CD4-positive, alpha-beta memory T cell (primary cell): ENCODE measurements around the gene CD47. TPM values are rescaled to one million over a fixed set of nuclear protein-coding genes. Genes with fewer than 3 reads are reported as not detected.
A peak's percentile ranks its signal among the peaks of the same experiment; 100 is the strongest.

Source experiments
- CTCF ChIA-PET: fragments of 350-600 bp; sonication (Branson Sonifier 250); formaldehyde crosslinking; loops from one replicate; lab custom pipeline; 2021; ENCODE audit warnings: inconsistent platforms; ENCODE audit not compliant: partially characterized antibody; lab: Charles Lee
- POLR2A ChIA-PET: fragments of 350-600 bp; sonication (Branson Sonifier 250); formaldehyde crosslinking; loops from one replicate; lab custom pipeline; 2021; ENCODE audit not compliant: partially characterized antibody; lab: Charles Lee
- DNase-seq, 5 donors: peaks; one replicate each; pipeline versions ENCODE4 v3.0.0 to v3.0.0-alpha.2; 2020 to 2022; ENCODE audit warnings: mixed read lengths in 1 of 5
- H3K27ac ChIP-seq: one replicate; pipeline ENCODE4 v1.7.0; 2013; ENCODE audit warnings: low read depth, low read length
- H3K27me3 ChIP-seq: 2 replicates; pipeline ENCODE4 v1.7.0; 2013; ENCODE audit warnings: mild to moderate bottlenecking, low read length, moderate library complexity; ENCODE audit not compliant: insufficient read depth
- H3K36me3 ChIP-seq: 2 replicates; pipeline ENCODE4 v1.7.0; 2013; ENCODE audit warnings: mild to moderate bottlenecking, low read length, moderate library complexity; ENCODE audit not compliant: insufficient read depth
- H3K4me1 ChIP-seq: 2 replicates; pipeline ENCODE4 v1.7.0; 2013; ENCODE audit warnings: mild to moderate bottlenecking, low read length, moderate library complexity; ENCODE audit not compliant: insufficient read depth
- H3K4me3 ChIP-seq, 2 donors: one replicate each; pipeline ENCODE4 v1.7.0; 2013; ENCODE audit warnings: low read length in 2 of 2, mild to moderate bottlenecking in 1 of 2
- H3K9me3 ChIP-seq, 2 donors: one replicate each; pipeline ENCODE4 v1.7.0; 2013; ENCODE audit warnings: low read length in 2 of 2, control low read depth in 1 of 2; ENCODE audit not compliant: control insufficient read depth in 1 of 2
- H3K27ac Mint-ChIP-seq, 7 donors: one replicate each; pipeline ENCODE4 v1.8.0; 2020 to 2021; ENCODE audit warnings: mixed read lengths in 7 of 7, mild to moderate bottlenecking in 6 of 7, inconsistent platforms in 3 of 7, moderate library complexity in 3 of 7
- H3K27me3 Mint-ChIP-seq, 2 donors: one replicate each; pipeline ENCODE4 v1.8.0; 2020 to 2021; ENCODE audit warnings: mixed read lengths in 2 of 2
- H3K36me3 Mint-ChIP-seq, 2 donors: one replicate each; pipeline ENCODE4 v1.8.0; 2020 to 2021; ENCODE audit warnings: mixed read lengths in 2 of 2, inconsistent platforms in 1 of 2, mild to moderate bottlenecking in 1 of 2
- H3K4me1 Mint-ChIP-seq, 4 donors: one replicate each; pipeline ENCODE4 v1.8.0; 2020 to 2021; ENCODE audit warnings: mixed read lengths in 4 of 4, mild to moderate bottlenecking in 1 of 4
- H3K4me3 Mint-ChIP-seq, 8 donors: one replicate each; pipeline ENCODE4 v1.8.0; 2020 to 2021; ENCODE audit warnings: mixed read lengths in 8 of 8, mild to moderate bottlenecking in 7 of 8, moderate library complexity in 6 of 8, inconsistent platforms in 3 of 8
- H3K9me3 Mint-ChIP-seq, 8 donors: one replicate each; pipeline ENCODE4 v1.8.0; 2020 to 2021; ENCODE audit warnings: mixed read lengths in 8 of 8, mild to moderate bottlenecking in 5 of 8, inconsistent platforms in 3 of 8, moderate library complexity in 1 of 8
- intact Hi-C: fragments of 100-400 bp; cut with micrococcal nuclease; formaldehyde crosslinking; loops from one replicate; pipeline ENCODE4 v1.15.1; 2023
- polyA plus RNA-seq, 2 donors: library from polyadenylated mRNA; unstranded; fragments of 300-500 nt; fragmentation: Illumina TruSeq; gene quantifications; one replicate each; pipeline ENCODE4 v1.2.3, GENCODE V29; 2021
- total RNA-seq, 2 experiments: library from RNA; stranded (reverse); gene quantifications; one replicate each; pipeline ENCODE4 v1.2.3, GENCODE V29; 2021

The CD47 gene
- total RNA-seq (100 to 1,000 TPM; 224 to 226 TPM), polyA plus RNA-seq (100 to 1,000 TPM; 281 to 288 TPM)

- no peaks in the 10 kb centered on the region for H3K36me3 ChIP-seq
- intact Hi-C loops: loop anchor here (1.0 to 10.0 kb wide), 7 partner anchors 9 to 566 kb away; partner anchors contain the start of genes BBX and IFT57
- DNase-seq: peak; percentile 96 to 98 (median 98)
- H3K27ac ChIP-seq: peak within 1 kb of the TSS; percentile 96
- Mint-ChIP-seq H3K4me1 (peaks cover 33 to 51% (median 38%) of the 10 kb centered on the region in 4 donors), H3K36me3 (peaks cover 0 to 13% of the 10 kb centered on the region in 2 donors), H3K27ac (peak within 1 kb of the TSS; percentile 98 to 100 (median 99)), H3K9me3 (peaks cover 0 to 3% (median 0%) of the 10 kb centered on the region in 8 donors), H3K27me3 (peaks cover 0 to 1% of the 10 kb centered on the region in 2 donors), H3K4me3 (peak within 1 kb of the TSS; percentile 94 to 100 (median 98))
- ChIA-PET CTCF (interaction anchor here (1.0 to 4.4 kb wide), 4 partner anchors 15 to 133 kb away, joined by 4 to 32 read pairs (median 6); no protein-coding TSS in a partner anchor), POLR2A (interaction anchor here (0.7 to 21.0 kb wide), 13 partner anchors 8 to 163 kb away, joined by 3 to 531 read pairs (median 10); partner anchors contain the start of gene IFT57)
- H3K27me3 ChIP-seq: no peaks in the 10 kb centered on the region
- H3K4me3 ChIP-seq: peak within 1 kb of the TSS; percentile 71 to 82
- no peaks in the 10 kb centered on the region for H3K9me3 ChIP-seq
- peaks cover 51% of the 10 kb centered on the region for H3K4me1 ChIP-seq
These were observed at the start of gene CD47 for GRCh38 chr3:108090701-108091497. Gene CD47, minus strand, starts transcription at chr3:108091031. Its CDS starts 123 bp downstream, at chr3:108090908.

GRCh38 chr3:108137460-108137814 lies 46.6 kb upstream of the CD47 start:
- peaks cover 35% of the 10 kb centered on the region for H3K4me1 ChIP-seq
- no peak overlapping the region for H3K27ac ChIP-seq
- Mint-ChIP-seq H3K9me3 (peaks cover 0 to 3% (median 0%) of the 10 kb centered on the region in 8 donors), H3K27ac (peak overlapping the region in 2 of 7 donors; percentile 3 to 33), H3K4me3 (no peak overlapping the region), H3K27me3 (no peaks in the 10 kb centered on the region), H3K4me1 (peaks cover 35 to 54% (median 41%) of the 10 kb centered on the region in 4 donors), H3K36me3 (peaks cover 37 to 46% of the 10 kb centered on the region in 2 donors)
- intact Hi-C loops: no loop called here
- DNase-seq: no peak
- no peaks in the 10 kb centered on the region for H3K27me3 ChIP-seq
- ChIA-PET POLR2A (interaction anchor here (1.7 kb wide), 1 partner anchor 11 kb away, joined by 8 read pairs; no protein-coding TSS in a partner anchor), CTCF (interaction anchor here (1.4 kb wide), 1 partner anchor 15 kb away, joined by 4 read pairs; no protein-coding TSS in a partner anchor)
- no peaks in the 10 kb centered on the region for H3K9me3 ChIP-seq
- H3K36me3 ChIP-seq: no peaks in the 10 kb centered on the region
- H3K4me3 ChIP-seq: no peak overlapping the region

GRCh38 chr3:108136561-108137459 lies 46.0 kb upstream of the CD47 start:
- CTCF ChIA-PET: interaction anchor here (1.4 kb wide), 1 partner anchor 16 kb away, joined by 4 read pairs; no protein-coding TSS in a partner anchor
- POLR2A ChIA-PET: interaction anchor here (0.9 to 1.7 kb wide), 2 partner anchors 9 to 11 kb away, joined by 3 to 8 read pairs; no protein-coding TSS in a partner anchor
- peaks cover 40 to 56% (median 43%) of the 10 kb centered on the region in 4 donors for H3K4me1 Mint-ChIP-seq

GRCh38 chr3:108134555-108134880 lies 43.7 kb upstream of the CD47 start:
- intact Hi-C loops: no loop called here

More at GRCh38 chr3:108136561-108137459, 46.0 kb upstream of the CD47 start:
- Histone ChIP-seq H3K36me3 (no peaks in the 10 kb centered on the region), H3K4me1 (peaks cover 42% of the 10 kb centered on the region), H3K27ac (no peak overlapping the region), H3K4me3 (no peak overlapping the region), H3K27me3 (no peaks in the 10 kb centered on the region), H3K9me3 (no peaks in the 10 kb centered on the region)
- DNase-seq: no peak
- no peaks in the 10 kb centered on the region for H3K27me3 Mint-ChIP-seq
- peaks cover 0 to 3% (median 0%) of the 10 kb centered on the region in 8 donors for H3K9me3 Mint-ChIP-seq
- peak overlapping the region in 2 of 7 donors; percentile 3 to 22 for H3K27ac Mint-ChIP-seq
- H3K4me3 Mint-ChIP-seq: no peak overlapping the region
- intact Hi-C loops: no loop called here
- peaks cover 40 to 49% of the 10 kb centered on the region in 2 donors for H3K36me3 Mint-ChIP-seq

GRCh38 chr3:108133858-108134554 lies 43.2 kb upstream of the CD47 start:
- peak overlapping the region; percentile 5 to 92 (median 82) for H3K27ac Mint-ChIP-seq
- H3K36me3 Mint-ChIP-seq: peaks cover 54 to 62% of the 10 kb centered on the region in 2 donors
- H3K9me3 Mint-ChIP-seq: peaks cover 0 to 2% (median 0%) of the 10 kb centered on the region in 8 donors
- Histone ChIP-seq H3K9me3 (no peaks in the 10 kb centered on the region), H3K27me3 (no peaks in the 10 kb centered on the region), H3K36me3 (no peaks in the 10 kb centered on the region), H3K4me1 (peaks cover 70% of the 10 kb centered on the region), H3K4me3 (peak overlapping the region in 1 of 2 donors; percentile 37), H3K27ac (peak overlapping the region; percentile 0)
- intact Hi-C loops: no loop called here
- no peak for DNase-seq
- POLR2A ChIA-PET: interaction anchor here (1.0 to 15.2 kb wide), 7 partner anchors 9 to 206 kb away, joined by 3 to 531 read pairs (median 5); partner anchors contain the start of genes CD47 and IFT57
- CTCF ChIA-PET: interaction anchor here (1.0 to 1.7 kb wide), 4 partner anchors 42 to 272 kb away, joined by 3 to 4 read pairs (median 4); partner anchors contain the start of gene IFT57
- peak overlapping the region; percentile 73 to 87 (median 83) for H3K4me3 Mint-ChIP-seq
- peaks cover 54 to 84% (median 65%) of the 10 kb centered on the region in 4 donors for H3K4me1 Mint-ChIP-seq
- H3K27me3 Mint-ChIP-seq: no peaks in the 10 kb centered on the region

More at GRCh38 chr3:108134555-108134880, 43.7 kb upstream of the CD47 start:
- ChIA-PET POLR2A (interaction anchor here (1.2 to 15.2 kb wide), 6 partner anchors 10 to 207 kb away, joined by 3 to 531 read pairs (median 14); partner anchors contain the start of genes CD47 and IFT57), CTCF (interaction anchor here (1.1 kb wide), 1 partner anchor 42 kb away, joined by 3 read pairs; no protein-coding TSS in a partner anchor)
- Mint-ChIP-seq H3K27me3 (no peaks in the 10 kb centered on the region), H3K9me3 (peaks cover 0 to 2% (median 0%) of the 10 kb centered on the region in 8 donors), H3K4me1 (peaks cover 51 to 79% (median 60%) of the 10 kb centered on the region in 4 donors), H3K36me3 (peaks cover 50 to 62% of the 10 kb centered on the region in 2 donors), H3K4me3 (peak overlapping the region; percentile 73 to 87 (median 83)), H3K27ac (peak overlapping the region; percentile 5 to 92 (median 82))
- H3K4me1 ChIP-seq: peaks cover 64% of the 10 kb centered on the region
- no peaks in the 10 kb centered on the region for H3K9me3 ChIP-seq
- DNase-seq: no peak
- peak overlapping the region; percentile 0 for H3K27ac ChIP-seq
- H3K36me3 ChIP-seq: no peaks in the 10 kb centered on the region
- H3K4me3 ChIP-seq: peak overlapping the region in 1 of 2 donors; percentile 37
- H3K27me3 ChIP-seq: no peaks in the 10 kb centered on the region

- Histone ChIP-seq H3K36me3 (no peaks in the 10 kb centered on the region), H3K4me1 (peaks cover 80% of the 10 kb centered on the region), H3K9me3 (no peaks in the 10 kb centered on the region), H3K27ac (peak overlapping the region; percentile 22), H3K27me3 (no peaks in the 10 kb centered on the region), H3K4me3 (no peak overlapping the region)
- DNase-seq: no peak
- intact Hi-C loops: no loop called here
- Mint-ChIP-seq H3K27me3 (no peaks in the 10 kb centered on the region), H3K9me3 (peaks cover 0 to 8% (median 0%) of the 10 kb centered on the region in 8 donors), H3K4me3 (peak overlapping the region; percentile 73 to 87 (median 83)), H3K27ac (peak overlapping the region in 6 of 7 donors; percentile 5 to 88 (median 71)), H3K36me3 (peaks cover 61 to 65% of the 10 kb centered on the region in 2 donors), H3K4me1 (peaks cover 64 to 91% (median 74%) of the 10 kb centered on the region in 4 donors)
- CTCF ChIA-PET: interaction anchor here (1.0 to 1.7 kb wide), 4 partner anchors 41 to 273 kb away, joined by 3 to 4 read pairs (median 4); partner anchors contain the start of gene IFT57
- POLR2A ChIA-PET: interaction anchor here (0.9 to 15.2 kb wide), 6 partner anchors 8 to 90 kb away, joined by 3 to 531 read pairs (median 14); partner anchors contain the start of genes CD47 and IFT57
These were observed 42.2 kb upstream of the CD47 start for GRCh38 chr3:108133048-108133369.
